Right lobe of liver (tissue), 4 donors: ENCODE data around the gene VWA8.

Source experiments
- POLR2A ChIP-seq: fragments of 450-650 bp; IDR thresholded peaks from one replicate; pipeline ENCODE4 v1.6.1; 2017; ENCODE audit warnings: antibody characterized with exemption, mild to moderate bottlenecking
- TF ChIP-seq, protein P1 (sequence below), 4 donors: fragments of 200-600 bp in 3 of 4; fragments of 450-650 bp in 1 of 4; IDR thresholded peaks; one replicate each; pipeline versions ENCODE4 v1.5.1 to v1.8.0; 2016 to 2022; ENCODE audit warnings: antibody characterized with exemption in 4 of 4, mild to moderate bottlenecking in 2 of 4
- donor health status: DM: no; HTN: no; CAD: no.
- donor health status: DM: no; HTN: no; CAD: no.
- donor health status: DM: no; HTN: yes; CAD: no.

GRCh38 chr13:41699759-41700158 lies 261.1 kb downstream of the VWA8 start:
- TF ChIP-seq, protein P1, sequence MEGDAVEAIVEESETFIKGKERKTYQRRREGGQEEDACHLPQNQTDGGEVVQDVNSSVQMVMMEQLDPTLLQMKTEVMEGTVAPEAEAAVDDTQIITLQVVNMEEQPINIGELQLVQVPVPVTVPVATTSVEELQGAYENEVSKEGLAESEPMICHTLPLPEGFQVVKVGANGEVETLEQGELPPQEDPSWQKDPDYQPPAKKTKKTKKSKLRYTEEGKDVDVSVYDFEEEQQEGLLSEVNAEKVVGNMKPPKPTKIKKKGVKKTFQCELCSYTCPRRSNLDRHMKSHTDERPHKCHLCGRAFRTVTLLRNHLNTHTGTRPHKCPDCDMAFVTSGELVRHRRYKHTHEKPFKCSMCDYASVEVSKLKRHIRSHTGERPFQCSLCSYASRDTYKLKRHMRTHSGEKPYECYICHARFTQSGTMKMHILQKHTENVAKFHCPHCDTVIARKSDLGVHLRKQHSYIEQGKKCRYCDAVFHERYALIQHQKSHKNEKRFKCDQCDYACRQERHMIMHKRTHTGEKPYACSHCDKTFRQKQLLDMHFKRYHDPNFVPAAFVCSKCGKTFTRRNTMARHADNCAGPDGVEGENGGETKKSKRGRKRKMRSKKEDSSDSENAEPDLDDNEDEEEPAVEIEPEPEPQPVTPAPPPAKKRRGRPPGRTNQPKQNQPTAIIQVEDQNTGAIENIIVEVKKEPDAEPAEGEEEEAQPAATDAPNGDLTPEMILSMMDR (IDR thresholded peaks at IDR 0.05) = no peak
- TF ChIP-seq POLR2A = no peak
